ENCODE results near the gene ADRB1.

Gene ADRB1

DNA sequence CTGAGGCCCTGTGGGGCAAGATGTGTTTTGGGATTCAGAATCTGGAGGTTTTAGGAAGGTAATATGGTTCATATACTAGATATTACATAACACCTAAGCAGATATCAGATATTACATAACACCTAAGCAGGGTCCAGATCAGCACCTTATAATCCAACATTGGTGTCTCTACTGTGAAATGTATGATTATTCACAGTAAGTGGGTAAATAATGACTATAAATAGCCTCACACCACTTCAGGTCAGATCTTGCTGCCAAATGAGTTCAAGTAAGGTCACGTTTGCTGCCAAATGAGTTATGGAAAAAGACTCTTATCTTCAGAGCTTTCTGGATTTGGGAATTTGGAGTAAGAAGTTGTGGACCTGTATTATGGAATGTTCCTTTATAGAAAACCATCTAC is 14.6 kb downstream of the ADRB1 start:
- DNase-seq, result no peak

DNA sequence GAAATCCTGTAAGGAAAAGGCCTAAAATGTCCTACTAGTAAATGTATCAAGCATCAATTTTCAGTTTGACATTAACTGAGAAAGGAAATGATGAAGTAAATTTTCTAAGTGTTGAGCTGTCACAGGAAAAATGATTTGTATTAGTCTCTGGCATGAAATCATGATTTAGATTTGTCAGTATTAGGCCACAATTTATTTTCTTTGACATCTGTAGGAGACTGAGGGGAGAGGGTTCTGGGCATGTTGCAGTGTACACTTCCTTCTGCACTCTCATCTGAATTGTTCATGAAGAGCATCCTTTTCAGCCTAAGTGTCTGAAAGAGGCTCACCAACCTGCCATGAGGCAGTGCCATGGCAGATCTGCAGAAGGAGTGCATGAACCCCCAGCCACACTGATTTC is 15.9 kb downstream of the ADRB1 start:
- DNase-seq, result no peak

DNA sequence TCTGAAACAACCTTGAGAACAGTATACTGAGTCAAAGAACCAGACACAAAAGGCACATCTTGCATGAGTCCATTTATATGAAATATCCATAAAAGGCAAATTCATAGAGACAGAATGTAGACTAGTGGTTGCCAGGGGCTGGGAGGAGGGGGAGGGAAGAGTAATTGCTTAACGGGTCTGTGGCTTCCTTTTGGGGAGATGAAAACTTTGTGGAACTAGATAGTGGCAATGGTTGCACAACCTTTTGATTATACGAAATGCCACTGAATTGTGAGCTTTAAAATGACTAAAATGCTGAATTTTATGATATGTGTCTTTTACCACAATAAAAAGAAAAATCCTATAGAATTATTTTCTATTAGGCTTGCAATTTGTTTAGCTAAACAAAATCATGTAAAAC is 16.8 kb downstream of the ADRB1 start:
- DNase-seq, result no peak

DNA sequence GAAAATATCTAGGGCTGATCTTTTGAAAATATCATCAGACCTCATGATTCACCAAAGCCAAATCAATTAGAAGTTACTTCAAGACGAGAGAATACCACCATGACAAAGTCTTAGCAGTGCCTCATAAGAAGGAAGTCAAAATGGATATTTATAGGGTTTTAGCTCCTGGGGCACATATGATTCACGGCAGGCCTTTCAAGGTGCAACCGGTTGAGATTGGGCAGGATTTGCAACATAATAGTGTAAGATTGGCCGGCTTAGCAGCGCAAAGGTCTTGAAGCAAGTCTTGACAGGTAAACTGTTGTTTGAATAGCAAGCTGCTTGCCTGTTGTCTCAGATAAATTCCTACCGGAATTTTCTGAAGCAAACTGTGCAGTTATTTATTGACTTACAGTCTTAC is 17.5 kb downstream of the ADRB1 start:
- DNase-seq, result no peak

DNA sequence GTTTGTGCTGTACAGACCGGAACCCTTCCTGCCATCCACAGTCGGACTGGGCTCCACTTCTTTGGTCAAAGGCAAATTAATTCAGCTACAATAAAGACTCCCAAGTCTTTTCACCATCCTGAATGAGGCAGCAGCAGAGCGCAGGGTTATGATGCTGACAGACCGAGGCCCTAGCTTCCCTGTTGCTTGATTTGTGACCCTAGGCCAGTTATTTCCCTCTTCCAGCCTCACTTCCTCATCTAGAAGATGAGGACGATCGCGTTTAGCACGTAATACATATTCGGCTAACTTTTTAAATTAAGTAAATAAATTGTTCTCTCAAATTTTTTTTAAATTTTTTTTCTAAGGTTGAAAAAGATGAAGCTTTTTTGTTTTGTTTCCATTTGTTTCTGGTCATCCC is 18.1 kb downstream of the ADRB1 start:
- DNase-seq, result no peak

DNA sequence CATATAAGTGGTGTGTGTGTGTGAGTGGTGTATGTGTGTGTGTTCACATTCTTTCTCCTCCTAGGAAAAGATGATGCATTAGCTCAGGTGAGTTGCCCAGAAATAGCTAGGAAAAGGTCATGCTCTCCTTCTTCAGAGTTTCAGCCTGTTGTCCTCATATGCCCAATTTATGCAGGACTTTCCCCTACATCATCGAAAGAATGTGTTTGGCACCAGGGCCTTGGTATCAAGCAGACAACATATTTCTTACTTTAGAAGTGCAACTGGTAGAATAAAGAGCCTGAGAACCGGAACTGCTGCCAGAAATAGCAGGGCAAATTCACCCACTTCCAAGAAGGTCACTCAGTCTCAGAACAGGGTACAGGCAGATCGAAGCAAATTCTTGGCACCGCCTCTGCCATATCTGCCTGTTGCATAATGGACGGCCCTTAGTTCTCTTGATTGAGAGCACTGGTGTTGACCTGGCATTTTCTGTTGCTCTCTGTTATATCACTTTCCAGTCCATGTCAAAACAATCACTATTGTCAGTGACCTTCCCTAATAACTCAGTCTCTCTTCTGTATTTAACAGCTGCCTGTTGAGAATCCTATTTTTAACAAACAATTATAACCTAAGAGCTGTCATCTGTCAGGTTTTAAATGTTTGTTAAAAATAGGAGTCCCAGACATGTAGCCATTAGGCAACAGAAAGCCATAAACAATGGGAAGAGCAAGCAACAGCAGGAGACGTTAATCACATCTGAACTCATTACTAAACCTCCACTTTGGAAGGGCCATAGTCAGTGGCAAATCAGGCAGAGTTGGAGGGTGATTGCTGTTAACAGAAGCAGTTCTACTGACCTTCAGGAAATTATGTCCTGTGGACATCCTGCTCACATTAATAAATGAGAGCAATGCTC is 20.7 kb downstream of the ADRB1 start:
- no peak for DNase-seq

DNA sequence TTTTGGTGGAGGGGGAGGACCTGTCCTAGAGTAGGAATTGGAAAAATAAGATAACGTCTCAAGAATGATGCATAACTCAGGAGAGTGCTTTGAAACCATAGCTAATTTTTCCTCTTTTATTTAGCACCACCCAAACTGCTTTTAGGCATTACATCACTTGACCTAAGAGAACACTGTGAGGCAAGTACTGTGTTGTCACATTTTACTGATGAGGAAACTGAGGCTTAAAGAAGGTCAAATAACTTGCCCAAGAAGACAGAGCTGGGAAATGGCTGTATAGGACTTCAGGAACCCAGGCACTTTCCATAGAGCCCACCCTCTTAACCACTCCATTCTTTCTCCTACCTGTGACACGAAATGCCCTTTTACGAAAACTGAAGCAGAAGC is 21.4 kb downstream of the ADRB1 start:
- no peak for DNase-seq

DNA sequence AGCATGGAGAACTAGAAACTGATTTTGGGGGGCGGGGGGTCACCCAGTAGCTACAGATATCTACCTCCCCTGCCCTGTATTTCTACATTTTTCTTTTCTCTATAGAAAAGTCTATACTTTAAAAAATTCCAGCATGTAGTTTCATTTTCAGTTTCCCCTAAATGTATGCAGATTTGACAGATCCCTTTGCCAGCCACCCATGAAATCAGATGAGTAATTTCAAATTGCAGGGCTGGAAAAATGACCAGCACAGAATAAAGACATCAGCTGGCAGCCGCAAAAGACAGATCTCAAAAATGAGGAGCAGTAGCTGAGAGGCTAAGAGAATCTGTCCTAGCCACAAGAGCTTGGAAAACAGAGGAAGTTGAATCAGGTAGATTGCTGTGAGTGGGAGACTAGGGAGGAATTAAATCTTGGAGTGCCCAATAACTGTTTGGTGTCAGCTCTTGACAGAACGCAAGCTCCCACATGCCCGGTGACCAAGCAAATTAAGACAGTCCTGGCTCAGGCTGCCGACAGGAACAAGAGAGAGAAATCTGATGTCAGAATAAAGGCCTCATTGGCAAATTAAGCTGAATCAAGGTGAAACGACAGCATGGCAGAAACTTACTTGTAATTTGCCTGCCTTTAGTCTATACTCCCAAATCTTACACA is 24.5 kb downstream of the ADRB1 start:
- peak; percentile 40 for DNase-seq

DNA sequence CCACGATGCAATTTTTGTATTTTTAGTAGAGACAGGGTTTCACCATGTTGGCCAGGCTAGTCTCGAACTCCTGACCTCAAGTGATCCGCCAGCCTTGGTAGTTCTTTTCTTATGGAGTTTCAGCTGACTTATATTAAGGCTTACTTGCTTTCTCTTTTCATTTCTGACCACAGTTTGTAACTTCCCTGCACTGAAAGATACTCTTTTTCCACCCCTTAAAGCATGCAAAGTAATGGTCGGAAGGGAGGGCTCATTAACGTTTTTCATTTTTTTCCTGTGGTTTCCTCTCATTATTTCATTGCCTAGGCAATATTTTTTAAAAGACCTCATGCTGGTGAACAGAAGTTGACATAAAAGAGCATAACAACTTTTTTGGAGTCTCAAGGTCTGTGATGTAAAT is 27.0 kb downstream of the ADRB1 start:
- DNase-seq, result no peak

DNA sequence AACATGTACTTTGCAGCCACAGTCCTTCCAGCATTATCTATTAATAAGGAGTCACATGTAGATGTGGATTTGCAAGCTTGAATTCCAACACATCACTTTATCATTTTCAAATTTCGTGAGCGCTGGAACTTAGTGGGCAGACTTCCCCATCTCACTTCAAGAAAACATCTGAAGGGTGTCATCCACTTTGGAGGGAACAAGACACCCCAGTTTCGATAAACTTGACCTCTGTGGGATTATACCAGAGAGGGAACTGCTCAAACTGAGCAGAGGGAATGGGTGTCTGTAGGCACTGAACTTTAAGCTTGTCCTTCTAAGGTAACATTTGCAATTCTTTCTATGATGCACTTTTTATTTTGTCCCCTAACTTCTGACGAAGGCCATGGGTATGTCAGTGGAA is 27.5 kb downstream of the ADRB1 start:
- DNase-seq, result no peak

DNA sequence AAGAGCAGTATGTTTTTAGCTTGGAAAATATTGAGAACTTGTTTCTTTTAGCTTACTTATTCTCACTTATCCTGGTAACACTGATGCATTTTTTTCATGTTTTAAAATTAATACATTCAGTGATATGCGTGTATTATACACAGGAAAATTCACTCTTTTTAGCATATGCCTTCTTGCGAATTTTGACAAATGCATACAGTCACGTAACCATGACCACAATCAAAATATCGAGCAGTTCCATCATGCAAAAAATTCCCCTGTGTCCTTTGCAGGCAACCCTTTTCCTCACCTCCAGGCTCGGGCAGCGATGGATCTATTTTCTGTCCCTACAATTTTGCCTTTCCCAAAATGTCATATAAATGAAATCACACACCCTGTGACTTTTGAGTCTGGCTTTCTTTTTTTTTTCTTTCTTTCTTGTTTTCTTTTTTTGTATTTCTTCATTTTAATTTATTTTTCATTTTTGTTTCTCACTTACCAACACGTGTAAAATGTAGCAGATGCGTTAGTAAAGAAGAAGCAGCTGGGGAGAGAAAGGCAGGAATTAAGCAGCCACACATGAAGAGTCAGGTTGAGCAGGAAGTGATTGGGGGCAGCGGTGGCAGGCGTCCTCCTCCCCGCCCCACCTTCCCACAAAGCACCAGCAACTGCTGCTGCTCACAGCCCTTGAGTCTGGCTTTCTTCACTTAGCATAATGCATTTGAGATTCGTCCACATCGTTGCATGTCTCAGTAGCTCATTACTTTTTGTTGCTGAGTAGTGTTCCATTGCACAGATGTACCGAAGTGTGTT is 29.9 kb downstream of the ADRB1 start:
- DNase-seq, result no peak

DNA sequence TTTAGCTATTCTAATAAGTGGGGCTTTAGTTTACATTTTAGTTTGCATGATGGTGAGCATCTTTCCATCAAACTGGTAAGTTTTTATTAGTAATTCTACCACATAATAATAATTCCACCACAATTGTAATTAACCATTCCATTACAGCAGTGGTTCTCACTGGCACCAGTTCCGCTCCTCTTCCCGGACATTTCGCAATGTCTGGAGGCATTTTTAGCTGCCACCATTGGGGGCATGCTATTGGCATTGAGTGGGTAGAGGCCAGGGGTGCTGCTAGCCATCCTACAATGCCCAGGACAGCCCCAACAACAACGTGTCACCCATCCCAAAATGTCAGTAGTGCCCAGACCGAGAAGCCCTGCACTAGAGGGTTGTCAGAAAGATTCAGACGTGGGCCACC is 31.4 kb downstream of the ADRB1 start:
- no peak for DNase-seq

DNA sequence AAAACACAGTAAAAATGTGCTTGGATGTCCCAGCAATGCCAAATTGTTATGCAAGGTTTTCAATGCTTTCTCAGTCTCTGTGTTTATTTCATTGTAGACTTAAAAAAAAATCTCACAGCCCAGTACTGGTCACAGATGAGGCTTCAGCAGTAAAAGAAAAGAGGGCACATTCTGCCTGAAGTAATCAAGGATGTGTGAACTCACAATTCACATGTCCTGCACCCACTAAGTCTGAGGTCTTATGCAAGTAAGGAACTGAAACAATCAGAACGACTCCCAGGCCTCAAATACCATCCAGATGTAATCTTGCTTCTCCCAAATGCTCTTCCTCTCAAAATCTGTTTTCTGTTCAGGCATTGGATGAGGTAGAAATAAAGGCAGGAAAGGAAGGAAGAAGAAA is 33.7 kb downstream of the ADRB1 start:
- no peak for DNase-seq

DNA sequence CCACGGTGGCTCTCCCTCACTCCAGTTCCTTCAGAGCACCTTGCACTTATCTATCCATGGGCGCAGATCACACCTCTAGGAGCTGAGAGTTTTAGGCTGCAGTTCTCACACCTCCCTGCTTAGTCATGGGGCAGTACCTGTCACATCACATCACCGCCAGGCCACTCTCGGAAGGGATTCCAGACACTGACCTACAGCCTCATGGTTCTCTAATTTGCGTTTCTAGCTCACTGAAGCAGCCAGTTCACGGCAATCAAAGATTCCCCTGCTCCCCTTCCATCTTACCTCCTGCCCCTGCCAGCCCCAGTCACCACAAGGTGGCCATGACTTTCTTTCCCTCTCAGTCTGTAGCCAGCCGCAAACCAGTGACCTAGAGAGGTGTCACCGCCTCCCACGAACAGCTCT is 34.2 kb downstream of the ADRB1 start:
- no peak for DNase-seq

DNA sequence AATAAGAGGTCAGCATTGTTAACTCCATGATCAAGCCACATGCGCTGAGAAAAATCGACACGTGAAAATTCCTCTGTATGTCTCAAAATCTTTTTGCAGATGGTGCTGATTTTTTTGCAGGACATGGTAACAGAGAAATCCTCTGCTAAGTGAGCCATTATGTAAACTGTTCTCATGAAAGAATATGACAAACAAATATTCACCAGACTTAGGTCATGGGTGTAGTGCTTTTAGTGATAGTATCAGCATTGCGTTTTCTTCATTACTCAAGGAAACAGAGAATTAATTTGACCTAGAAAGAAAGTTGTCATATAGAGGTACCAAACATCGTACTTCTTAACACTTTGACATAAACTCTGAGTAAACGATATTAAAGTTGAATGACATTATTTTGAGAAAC is 34.7 kb downstream of the ADRB1 start:
- no peak for DNase-seq

DNA sequence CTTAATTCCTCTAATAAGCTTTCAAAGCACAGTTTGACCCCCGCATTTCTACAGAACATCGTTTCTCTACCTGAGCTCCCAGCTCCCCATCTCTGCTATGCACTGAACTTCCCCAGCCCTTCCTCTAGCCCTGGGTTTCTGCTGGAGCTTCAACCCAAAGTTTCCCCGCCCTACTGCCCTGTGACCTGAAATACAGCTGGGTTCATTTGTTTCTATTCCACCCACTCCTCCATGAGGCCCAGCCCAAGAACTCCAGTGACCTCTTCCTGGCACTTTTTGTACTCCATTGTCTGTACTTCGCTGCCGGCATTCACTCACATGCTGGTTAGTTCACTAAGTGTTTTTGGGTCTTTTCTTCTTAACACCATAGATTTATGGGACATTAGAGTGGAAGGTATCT is 35.8 kb downstream of the ADRB1 start:
- DNase-seq, result no peak

DNA sequence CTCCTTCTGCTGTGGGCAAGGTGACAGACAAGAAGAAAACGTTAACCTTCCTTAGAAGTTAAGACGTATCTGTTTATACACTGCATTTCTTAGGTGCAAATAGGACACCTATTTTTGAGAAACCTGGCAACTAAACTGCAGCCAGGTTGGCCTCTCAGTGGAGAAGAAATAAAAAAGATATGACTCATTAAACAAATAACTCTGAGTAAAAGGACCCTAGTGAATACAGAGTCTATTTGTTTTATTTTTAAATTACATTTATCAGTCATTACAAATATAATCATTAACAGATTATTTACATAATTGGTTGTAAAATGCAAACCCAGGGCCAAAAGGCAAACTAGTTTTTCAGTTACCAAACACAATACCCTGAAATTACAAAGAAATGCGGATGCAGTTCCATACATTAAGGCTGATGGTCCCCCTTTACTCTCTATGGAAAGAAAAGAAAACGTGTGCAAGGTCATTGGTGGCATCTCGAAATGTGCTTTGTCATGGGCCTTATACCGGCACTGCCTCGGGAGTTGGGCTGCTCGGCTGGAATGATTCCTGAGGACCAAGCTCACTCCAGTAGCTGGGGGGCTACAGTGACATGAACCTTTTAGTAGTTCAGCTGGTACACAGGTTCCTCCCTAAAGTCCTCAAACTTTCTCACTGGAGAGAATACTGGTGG is 38.4 kb downstream of the ADRB1 start:
- DNase-seq, result no peak

DNA sequence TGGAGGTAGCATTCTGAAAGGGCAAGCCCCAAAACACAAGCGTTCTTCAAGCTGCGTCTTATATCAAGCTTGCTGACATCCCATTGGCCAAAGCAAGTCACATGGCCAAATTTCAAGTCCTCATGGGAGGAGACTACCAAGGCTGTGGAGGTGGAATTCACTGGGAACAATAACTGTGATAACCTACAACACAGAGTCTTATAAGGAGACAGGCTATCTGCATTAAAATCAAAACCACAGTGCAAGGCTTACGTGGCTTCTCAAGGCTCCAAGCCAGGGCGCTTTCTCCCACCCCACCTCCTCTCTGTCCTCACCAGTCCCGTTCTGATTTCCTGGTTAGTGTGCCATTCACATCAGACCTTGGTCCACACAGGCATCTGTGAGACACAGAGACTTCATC is 39.4 kb downstream of the ADRB1 start:
- DNase-seq, result no peak

DNA sequence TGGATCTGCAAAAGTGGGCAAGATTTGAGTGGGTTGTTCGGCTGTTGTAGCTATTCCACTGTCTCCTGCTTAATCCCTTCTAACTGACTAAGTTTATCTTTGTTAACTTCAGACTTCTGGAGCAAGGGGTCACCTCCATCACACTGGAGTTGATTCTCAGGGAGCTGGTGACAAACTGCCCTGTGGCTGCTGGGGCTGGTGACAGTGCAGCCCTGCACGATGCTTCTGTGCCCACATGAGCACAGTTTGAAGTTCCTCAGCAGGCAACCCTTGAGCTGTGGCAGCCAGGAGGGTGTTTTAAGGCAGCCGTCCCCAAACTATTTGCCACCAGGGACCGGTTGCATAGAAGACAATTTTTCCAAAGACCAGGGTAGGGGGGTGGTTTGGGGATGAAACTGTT is 40.5 kb downstream of the ADRB1 start:
- no peak for DNase-seq

DNA sequence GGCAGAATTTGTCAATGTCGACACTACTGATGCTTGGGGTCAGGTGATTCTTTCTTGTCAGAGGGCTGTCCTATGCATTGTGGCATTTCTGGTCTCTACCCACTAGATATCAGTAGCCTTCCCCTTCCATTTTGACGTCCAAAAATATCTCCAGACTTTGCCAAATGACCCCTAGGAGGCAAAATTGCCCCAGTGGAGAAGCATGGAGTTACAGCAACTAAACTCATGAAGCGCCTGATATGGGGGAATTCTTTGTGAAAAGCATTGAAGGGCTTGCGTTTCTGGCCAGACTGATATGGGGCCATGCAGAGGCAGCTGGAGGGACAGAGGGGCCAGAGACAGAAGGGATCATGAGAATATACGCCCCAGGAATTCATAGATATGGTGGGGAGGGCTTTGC is 43.6 kb downstream of the ADRB1 start:
- no peak for DNase-seq

DNA sequence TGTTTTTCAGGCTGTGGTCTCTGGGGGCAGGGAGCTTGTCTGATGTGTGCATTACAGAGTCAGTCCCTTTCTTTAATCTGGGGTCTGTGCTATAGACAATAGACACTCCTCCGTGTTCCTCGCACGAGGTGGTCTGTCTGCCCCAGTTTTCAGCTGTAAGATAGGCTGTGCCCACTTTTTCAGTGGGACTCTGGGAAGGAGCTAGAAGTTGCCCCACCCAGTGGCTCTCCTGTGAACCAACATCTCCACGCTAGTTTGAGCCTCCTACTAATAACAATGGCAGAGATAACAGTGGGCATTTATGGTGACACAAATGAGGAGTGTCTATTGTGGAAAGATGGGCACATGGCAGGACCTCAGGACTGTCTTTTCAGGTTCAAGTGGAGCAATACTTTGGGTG is 44.0 kb downstream of the ADRB1 start:
- no peak for DNase-seq

DNA sequence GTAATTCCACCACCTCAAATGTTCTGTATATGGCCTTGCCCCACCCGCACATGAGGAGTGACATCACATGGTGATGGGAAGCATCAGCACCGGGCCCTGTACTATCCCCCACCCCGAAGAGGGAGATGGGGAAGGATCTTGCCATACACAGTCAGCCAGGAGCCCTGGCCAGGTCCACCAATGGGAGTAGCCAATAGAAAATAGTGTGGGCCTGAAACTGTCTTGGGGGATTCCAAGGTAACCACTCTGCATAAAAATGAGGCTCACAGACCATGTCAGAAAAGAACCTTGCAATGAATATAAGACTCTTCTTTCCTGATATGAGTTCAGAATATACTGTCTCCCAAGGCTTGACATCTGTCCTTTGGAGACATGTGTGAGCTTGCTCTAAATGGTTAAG is 51.1 kb downstream of the ADRB1 start:
- no peak for DNase-seq

Data from EL (cell line).